CD8-positive, alpha-beta memory T cell (primary cell): ENCODE data around the gene TFCP2L1. TPM values are rescaled to one million over a fixed set of nuclear protein-coding genes. Genes with fewer than 3 reads are reported as not detected.

Source experiments
- CTCF ChIA-PET: fragments of 350-600 bp; sonication (Branson Sonifier 250); formaldehyde crosslinking; loops from one replicate; lab custom pipeline; 2021; ENCODE audit warnings: antibody characterized with exemption; lab: Charles Lee
- POLR2A ChIA-PET: fragments of 350-600 bp; sonication (Branson Sonifier 250); formaldehyde crosslinking; loops from one replicate; lab custom pipeline; 2021; ENCODE audit warnings: antibody characterized with exemption; lab: Charles Lee
- DNase-seq, 5 donors: peaks; one replicate each; pipeline versions ENCODE4 v3.0.0 to v3.0.0-alpha.2; 2020 to 2022; ENCODE audit warnings: mixed read lengths in 1 of 5
- H3K27ac ChIP-seq: one replicate; pipeline ENCODE4 v1.7.0; 2013; ENCODE audit warnings: low read depth, mild to moderate bottlenecking, low read length, moderate library complexity
- H3K27me3 ChIP-seq: 2 replicates; pipeline ENCODE4 v1.7.0; 2013; ENCODE audit warnings: low read length, mild to moderate bottlenecking; ENCODE audit not compliant: insufficient read depth, poor library complexity, severe bottlenecking
- H3K36me3 ChIP-seq: 2 replicates; pipeline ENCODE4 v1.7.0; 2013; ENCODE audit warnings: mild to moderate bottlenecking, low read length, moderate library complexity; ENCODE audit not compliant: insufficient read depth
- H3K4me1 ChIP-seq: 2 replicates; pipeline ENCODE4 v1.7.0; 2013; ENCODE audit warnings: mild to moderate bottlenecking, low read length, moderate library complexity; ENCODE audit not compliant: insufficient read depth
- H3K4me3 ChIP-seq: 2 replicates; pipeline ENCODE4 v1.7.0; 2013; ENCODE audit warnings: mild to moderate bottlenecking, low read length
- H3K9me3 ChIP-seq: 2 replicates; pipeline ENCODE4 v1.7.0; 2013; ENCODE audit warnings: mild to moderate bottlenecking, low read length
- H3K27ac Mint-ChIP-seq, 8 donors: one replicate each; pipeline ENCODE4 v1.8.0; 2020 to 2021; ENCODE audit warnings: mixed read lengths in 8 of 8, mild to moderate bottlenecking in 6 of 8, inconsistent platforms in 3 of 8, moderate library complexity in 3 of 8
- H3K27me3 Mint-ChIP-seq, 2 donors: one replicate each; pipeline ENCODE4 v1.8.0; 2020 to 2021; ENCODE audit warnings: mixed read lengths in 2 of 2, mild to moderate bottlenecking in 1 of 2, moderate library complexity in 1 of 2
- H3K36me3 Mint-ChIP-seq, 3 donors: one replicate each; pipeline ENCODE4 v1.8.0; 2020 to 2021; ENCODE audit warnings: mixed read lengths in 3 of 3, inconsistent platforms in 1 of 3, mild to moderate bottlenecking in 1 of 3
- H3K4me1 Mint-ChIP-seq, 3 donors: one replicate each; pipeline ENCODE4 v1.8.0; 2020 to 2021; ENCODE audit warnings: mixed read lengths in 3 of 3, inconsistent platforms in 1 of 3, mild to moderate bottlenecking in 1 of 3
- H3K4me3 Mint-ChIP-seq, 7 donors: one replicate each; pipeline ENCODE4 v1.8.0; 2020 to 2021; ENCODE audit warnings: mixed read lengths in 7 of 7, mild to moderate bottlenecking in 6 of 7, moderate library complexity in 4 of 7, inconsistent platforms in 2 of 7
- H3K9me3 Mint-ChIP-seq, 5 donors: one replicate each; pipeline ENCODE4 v1.8.0; 2020 to 2022; ENCODE audit warnings: mixed read lengths in 5 of 5, mild to moderate bottlenecking in 3 of 5, moderate library complexity in 2 of 5, inconsistent platforms in 1 of 5
- polyA plus RNA-seq: library from polyadenylated mRNA; unstranded; fragments of 300-500 nt; fragmentation: Illumina TruSeq; gene quantifications from one replicate; pipeline ENCODE4 v1.2.3, GENCODE V29; 2021
- total RNA-seq, 2 experiments: library from RNA; stranded (reverse); gene quantifications; one replicate each; pipeline ENCODE4 v1.2.3, GENCODE V29; 2021

Gene TFCP2L1
- total and polyA plus RNA-seq, 3 experiments from 2014 or later = 0.11 to 0.45 (median 0.16) TPM

- Histone ChIP-seq H3K4me3 (no peak overlapping the region), H3K27me3 (no peaks in the 10 kb centered on the region), H3K27ac (no peak overlapping the region), H3K36me3 (no peaks in the 10 kb centered on the region), H3K9me3 (no peaks in the 10 kb centered on the region), H3K4me1 (no peaks in the 10 kb centered on the region)
- no peak for DNase-seq
- H3K27me3 Mint-ChIP-seq = peaks cover 8 to 11% of the 10 kb centered on the region in 2 donors
- ChIA-PET POLR2A (no interaction called here), CTCF (no interaction called here)
- no peaks in the 10 kb centered on the region for H3K9me3 Mint-ChIP-seq
- peak overlapping the region in 1 of 8 donors; percentile 51 for H3K27ac Mint-ChIP-seq
- H3K4me3 Mint-ChIP-seq = peak overlapping the region in 1 of 7 donors; percentile 52
- H3K4me1 Mint-ChIP-seq = no peaks in the 10 kb centered on the region
- no peaks in the 10 kb centered on the region for H3K36me3 Mint-ChIP-seq
These were observed 48.8 kb downstream of the TFCP2L1 start for GRCh38 chr2:121236101-121236640.

- CTCF ChIA-PET = no interaction called here
- Histone ChIP-seq H3K36me3 (no peaks in the 10 kb centered on the region), H3K27ac (no peak overlapping the region), H3K4me1 (no peaks in the 10 kb centered on the region), H3K27me3 (no peaks in the 10 kb centered on the region), H3K4me3 (no peak overlapping the region), H3K9me3 (no peaks in the 10 kb centered on the region)
- Mint-ChIP-seq H3K9me3 (no peaks in the 10 kb centered on the region), H3K27me3 (peaks cover 8 to 11% of the 10 kb centered on the region in 2 donors), H3K27ac (no peak overlapping the region), H3K4me1 (no peaks in the 10 kb centered on the region), H3K4me3 (no peak overlapping the region), H3K36me3 (no peaks in the 10 kb centered on the region)
- DNase-seq = no peak
- POLR2A ChIA-PET = no interaction called here
These were observed 49.5 kb downstream of the TFCP2L1 start for GRCh38 chr2:121235542-121235941.

GRCh38 chr2:121234791-121235190 is 50.2 kb downstream of the TFCP2L1 start:
- no peaks in the 10 kb centered on the region for H3K4me1 Mint-ChIP-seq
- Histone ChIP-seq H3K36me3 (no peaks in the 10 kb centered on the region), H3K9me3 (no peaks in the 10 kb centered on the region), H3K4me3 (no peak overlapping the region), H3K27me3 (no peaks in the 10 kb centered on the region), H3K27ac (no peak overlapping the region), H3K4me1 (no peaks in the 10 kb centered on the region)
- H3K27me3 Mint-ChIP-seq = peaks cover 8 to 11% of the 10 kb centered on the region in 2 donors
- H3K27ac Mint-ChIP-seq = no peak overlapping the region
- ChIA-PET POLR2A (no interaction called here), CTCF (no interaction called here)
- H3K9me3 Mint-ChIP-seq = no peaks in the 10 kb centered on the region
- no peak overlapping the region for H3K4me3 Mint-ChIP-seq
- H3K36me3 Mint-ChIP-seq = no peaks in the 10 kb centered on the region
- DNase-seq = no peak

GRCh38 chr2:121234144-121234543 is 50.9 kb downstream of the TFCP2L1 start:
- Mint-ChIP-seq H3K9me3 (no peaks in the 10 kb centered on the region), H3K4me3 (no peak overlapping the region), H3K27me3 (peaks cover 8 to 11% of the 10 kb centered on the region in 2 donors), H3K27ac (no peak overlapping the region), H3K4me1 (no peaks in the 10 kb centered on the region), H3K36me3 (no peaks in the 10 kb centered on the region)
- no peaks in the 10 kb centered on the region for H3K9me3 ChIP-seq
- DNase-seq = no peak
- H3K4me1 ChIP-seq = no peaks in the 10 kb centered on the region
- H3K27ac ChIP-seq = no peak overlapping the region
- CTCF ChIA-PET = no interaction called here
- H3K27me3 ChIP-seq = no peaks in the 10 kb centered on the region
- POLR2A ChIA-PET = no interaction called here
- no peak overlapping the region for H3K4me3 ChIP-seq
- no peaks in the 10 kb centered on the region for H3K36me3 ChIP-seq

- CTCF ChIA-PET = no interaction called here
- no peaks in the 10 kb centered on the region for H3K4me1 ChIP-seq
- no peaks in the 10 kb centered on the region for H3K4me1 Mint-ChIP-seq
These were observed 51.4 kb downstream of the TFCP2L1 start for GRCh38 chr2:121233486-121234110.

GRCh38 chr2:121232626-121233265 is 52.3 kb downstream of the TFCP2L1 start:
- Mint-ChIP-seq H3K36me3 (no peaks in the 10 kb centered on the region), H3K9me3 (no peaks in the 10 kb centered on the region)
- CTCF ChIA-PET = no interaction called here

More at GRCh38 chr2:121233486-121234110, 51.4 kb downstream of the TFCP2L1 start:
- H3K27ac Mint-ChIP-seq = no peak overlapping the region
- POLR2A ChIA-PET = no interaction called here
- no peaks in the 10 kb centered on the region for H3K9me3 ChIP-seq
- H3K27me3 ChIP-seq = no peaks in the 10 kb centered on the region
- H3K27me3 Mint-ChIP-seq = peaks cover 8 to 9% of the 10 kb centered on the region in 2 donors
- peak overlapping the region in 1 of 7 donors; percentile 27 for H3K4me3 Mint-ChIP-seq
- no peak overlapping the region for H3K27ac ChIP-seq
- no peaks in the 10 kb centered on the region for H3K9me3 Mint-ChIP-seq
- H3K36me3 ChIP-seq = no peaks in the 10 kb centered on the region
- no peak overlapping the region for H3K4me3 ChIP-seq
- no peak for DNase-seq
- H3K36me3 Mint-ChIP-seq = no peaks in the 10 kb centered on the region

GRCh38 chr2:121231385-121232000 is 53.5 kb downstream of the TFCP2L1 start:
- H3K4me3 ChIP-seq = no peak overlapping the region
- H3K4me1 ChIP-seq = no peaks in the 10 kb centered on the region
- Mint-ChIP-seq H3K27me3 (peaks cover 4 to 9% of the 10 kb centered on the region in 2 donors), H3K36me3 (no peaks in the 10 kb centered on the region), H3K4me1 (no peaks in the 10 kb centered on the region), H3K4me3 (no peak overlapping the region), H3K9me3 (no peaks in the 10 kb centered on the region), H3K27ac (no peak overlapping the region)
- POLR2A ChIA-PET = no interaction called here
- H3K27me3 ChIP-seq = no peaks in the 10 kb centered on the region
- no peaks in the 10 kb centered on the region for H3K36me3 ChIP-seq
- DNase-seq = no peak
- CTCF ChIA-PET = no interaction called here
- H3K27ac ChIP-seq = no peak overlapping the region
- H3K9me3 ChIP-seq = no peaks in the 10 kb centered on the region

More at GRCh38 chr2:121232626-121233265, 52.3 kb downstream of the TFCP2L1 start:
- POLR2A ChIA-PET = no interaction called here
- no peaks in the 10 kb centered on the region for H3K9me3 ChIP-seq
- Mint-ChIP-seq H3K4me3 (peak overlapping the region in 1 of 7 donors; percentile 69), H3K4me1 (no peaks in the 10 kb centered on the region), H3K27ac (no peak overlapping the region), H3K27me3 (peaks cover 8 to 9% of the 10 kb centered on the region in 2 donors)
- H3K36me3 ChIP-seq = no peaks in the 10 kb centered on the region
- H3K27ac ChIP-seq = no peak overlapping the region
- no peaks in the 10 kb centered on the region for H3K4me1 ChIP-seq
- H3K27me3 ChIP-seq = no peaks in the 10 kb centered on the region
- no peak for DNase-seq
- no peak overlapping the region for H3K4me3 ChIP-seq

GRCh38 chr2:121228521-121228920 is 56.5 kb downstream of the TFCP2L1 start:
- Mint-ChIP-seq H3K27me3 (peaks cover 0 to 2% of the 10 kb centered on the region in 2 donors), H3K9me3 (no peaks in the 10 kb centered on the region), H3K4me1 (no peaks in the 10 kb centered on the region), H3K27ac (no peak overlapping the region), H3K4me3 (no peak overlapping the region), H3K36me3 (no peaks in the 10 kb centered on the region)
- POLR2A ChIA-PET = no interaction called here
- Histone ChIP-seq H3K36me3 (no peaks in the 10 kb centered on the region), H3K4me3 (no peak overlapping the region), H3K27ac (no peak overlapping the region), H3K4me1 (no peaks in the 10 kb centered on the region), H3K9me3 (no peaks in the 10 kb centered on the region), H3K27me3 (no peaks in the 10 kb centered on the region)
- CTCF ChIA-PET = no interaction called here
- no peak for DNase-seq
